HCEC 1CT (cell line): ENCODE measurements around the gene SLC7A4.
"Not testable (repeated sequence)": the region's sequence is repeated elsewhere in the genome, so short reads cannot be mapped to it uniquely, and the experiment has no call there.

Source experiments
- DNase-seq: peaks from one replicate; pipeline ENCODE4 v3.0.0-alpha.2; 2017

Gene SLC7A4

GRCh38 chr22:21014726-21015465 is 17.5 kb downstream of the SLC7A4 start, which contains the start of gene P2RX6:
Gene P2RX6, plus strand, starts transcription at chr22:21015165. Its CDS starts 10 bp downstream, at chr22:21015175.
- peak; percentile 5 for DNase-seq

GRCh38 chr22:21014202-21014725 is 18.1 kb downstream of the SLC7A4 start:
- DNase-seq = peak; percentile 87

- no peak for DNase-seq
Measured at GRCh38 chr22:21013657-21014201, 18.6 kb downstream of the SLC7A4 start.

DNA sequence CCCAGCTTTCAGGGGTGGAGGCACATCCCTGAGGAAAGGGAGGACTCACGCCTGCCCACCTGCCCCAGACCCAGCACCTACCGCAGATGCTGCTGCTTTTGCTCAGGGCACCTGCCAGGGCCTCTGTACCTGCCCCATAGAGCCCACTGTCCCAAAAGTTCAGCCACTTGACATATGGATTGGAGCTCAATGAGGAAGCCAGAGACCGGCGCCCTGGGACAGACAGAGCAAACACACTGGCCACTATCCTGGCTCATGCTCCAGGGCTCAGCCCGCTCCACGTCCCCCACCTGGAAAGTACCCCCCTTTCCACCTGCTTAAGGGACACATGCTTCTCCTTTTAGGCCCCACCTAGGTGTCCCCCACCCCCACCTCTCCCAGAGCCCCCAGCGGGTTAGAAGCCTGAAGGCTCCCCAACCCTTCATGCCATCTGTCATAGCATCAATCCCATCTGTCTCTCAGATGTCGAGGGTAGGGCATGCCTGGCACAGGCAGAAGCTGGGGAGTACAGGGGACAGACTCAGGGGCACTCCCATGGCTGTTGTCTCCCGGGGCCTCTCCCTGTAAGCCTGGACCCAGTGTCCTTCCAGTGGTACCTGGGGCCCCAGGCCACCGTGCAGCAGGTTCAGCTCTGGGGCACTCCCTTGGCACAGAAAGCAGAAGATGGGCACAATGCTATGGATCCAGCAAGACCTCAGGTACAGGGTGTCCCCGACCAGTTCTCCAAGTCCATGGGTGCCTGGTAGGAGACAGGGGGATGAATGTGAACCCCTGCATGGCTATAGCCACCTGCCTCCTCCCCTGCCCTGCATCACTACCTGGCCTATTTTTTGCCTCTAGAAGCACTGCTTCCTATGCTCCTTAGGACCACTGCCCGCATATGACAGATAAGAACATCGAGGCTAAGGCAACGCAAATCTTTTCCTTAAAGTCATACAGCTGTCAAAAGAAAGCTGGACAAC is 19.6 kb downstream of the SLC7A4 start:
- no peak for DNase-seq

- no peak for DNase-seq
Measured at GRCh38 chr22:21010426-21011113, 21.8 kb downstream of the SLC7A4 start.

- DNase-seq = peak; percentile 11
Measured at GRCh38 chr22:21009638-21010425, 22.5 kb downstream of the SLC7A4 start.

- not testable (repeated sequence) for DNase-seq
Measured at GRCh38 chr22:21009208-21009607, 23.2 kb downstream of the SLC7A4 start.

- DNase-seq = no peak
Measured at GRCh38 chr22:21003782-21004181, 28.6 kb downstream of the SLC7A4 start.

GRCh38 chr22:21001601-21002325 is 30.6 kb downstream of the SLC7A4 start, which contains the start of gene THAP7:
Gene THAP7, minus strand, starts transcription at chr22:21002118. Its CDS starts 207 bp downstream, at chr22:21001911.
- DNase-seq = peak; percentile 92

DNA sequence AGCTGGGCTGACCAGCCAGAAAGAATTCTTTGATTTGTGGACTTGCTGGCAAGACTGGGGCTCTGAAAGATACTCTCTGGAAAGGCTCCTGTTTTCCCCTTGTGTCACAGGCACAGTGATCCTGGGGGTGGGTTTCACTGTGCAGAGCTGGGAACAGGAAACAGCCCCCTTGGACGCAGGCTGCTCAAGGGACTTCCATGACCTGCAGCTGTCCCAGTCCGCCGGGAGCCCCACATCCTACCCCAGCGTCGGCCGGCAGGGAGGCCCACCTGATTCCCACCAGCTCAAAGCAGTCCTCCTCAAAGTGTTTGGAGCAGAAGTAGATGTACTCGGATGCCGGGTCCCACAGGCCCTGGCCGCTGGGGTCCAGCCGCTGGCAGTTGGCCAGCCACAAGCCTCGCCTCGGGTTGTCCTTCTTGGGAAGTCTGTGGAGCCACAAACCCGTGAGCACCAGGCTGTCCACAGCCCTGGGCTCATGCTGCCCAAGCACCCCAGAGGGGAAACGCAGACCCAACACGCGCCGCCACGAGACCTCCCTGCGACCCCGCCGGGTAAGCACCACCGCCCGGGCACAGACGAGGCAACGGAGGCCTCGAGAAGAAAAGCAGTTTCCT is 31.3 kb downstream of the SLC7A4 start:
- peak; percentile 1 for DNase-seq

- no peak for DNase-seq
Measured at GRCh38 chr22:21000207-21000986, 32.0 kb downstream of the SLC7A4 start.

- no peak for DNase-seq
Measured at GRCh38 chr22:20999350-21000206, 32.8 kb downstream of the SLC7A4 start.

DNA sequence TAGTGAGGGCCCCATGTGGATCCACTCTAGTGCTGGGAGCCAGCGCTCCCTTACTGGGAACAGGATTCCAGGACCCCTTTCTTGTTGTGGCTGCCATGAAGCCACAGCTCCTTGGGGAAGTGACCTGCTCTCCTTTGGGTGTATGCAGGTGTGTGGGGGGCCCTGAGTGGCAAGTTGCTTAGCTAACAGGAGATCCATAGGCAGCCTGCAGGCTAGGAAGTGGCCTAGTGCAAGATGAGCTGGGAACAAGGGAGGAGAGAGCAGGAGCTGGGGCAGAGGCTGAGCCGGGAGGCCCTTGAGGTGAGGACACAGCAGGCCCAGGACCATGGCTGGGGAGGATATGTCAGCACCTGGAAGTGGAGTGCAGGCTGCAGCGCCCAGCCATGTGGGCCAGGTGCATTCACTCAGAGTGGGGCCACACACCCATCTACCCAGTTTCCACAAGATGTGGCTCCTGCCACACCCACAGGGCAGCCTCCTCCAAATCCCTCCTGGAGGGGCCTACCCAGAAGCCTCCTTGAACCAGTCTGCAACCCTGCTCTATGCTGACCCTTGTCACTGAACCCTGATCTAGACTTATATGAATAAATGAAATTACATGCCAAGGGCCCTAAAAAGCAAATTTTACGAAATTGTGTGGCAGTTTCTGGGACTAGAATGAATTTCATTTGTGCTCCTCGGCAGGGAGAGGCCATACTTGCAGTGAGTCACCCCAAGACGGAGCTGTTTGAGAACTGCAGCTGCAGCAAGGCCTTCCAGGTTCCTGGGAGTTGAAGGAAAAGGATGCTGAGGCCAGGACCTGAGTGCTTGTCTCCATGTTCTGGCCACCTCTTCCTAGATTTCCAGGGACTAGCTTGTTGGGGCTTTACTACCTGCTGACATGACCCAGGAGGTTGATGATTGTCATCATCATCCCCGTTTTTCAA is 33.7 kb downstream of the SLC7A4 start:
- DNase-seq = peak; percentile 5

GRCh38 chr22:20997536-20998257 is 34.7 kb downstream of the SLC7A4 start:
- no peak for DNase-seq

DNA sequence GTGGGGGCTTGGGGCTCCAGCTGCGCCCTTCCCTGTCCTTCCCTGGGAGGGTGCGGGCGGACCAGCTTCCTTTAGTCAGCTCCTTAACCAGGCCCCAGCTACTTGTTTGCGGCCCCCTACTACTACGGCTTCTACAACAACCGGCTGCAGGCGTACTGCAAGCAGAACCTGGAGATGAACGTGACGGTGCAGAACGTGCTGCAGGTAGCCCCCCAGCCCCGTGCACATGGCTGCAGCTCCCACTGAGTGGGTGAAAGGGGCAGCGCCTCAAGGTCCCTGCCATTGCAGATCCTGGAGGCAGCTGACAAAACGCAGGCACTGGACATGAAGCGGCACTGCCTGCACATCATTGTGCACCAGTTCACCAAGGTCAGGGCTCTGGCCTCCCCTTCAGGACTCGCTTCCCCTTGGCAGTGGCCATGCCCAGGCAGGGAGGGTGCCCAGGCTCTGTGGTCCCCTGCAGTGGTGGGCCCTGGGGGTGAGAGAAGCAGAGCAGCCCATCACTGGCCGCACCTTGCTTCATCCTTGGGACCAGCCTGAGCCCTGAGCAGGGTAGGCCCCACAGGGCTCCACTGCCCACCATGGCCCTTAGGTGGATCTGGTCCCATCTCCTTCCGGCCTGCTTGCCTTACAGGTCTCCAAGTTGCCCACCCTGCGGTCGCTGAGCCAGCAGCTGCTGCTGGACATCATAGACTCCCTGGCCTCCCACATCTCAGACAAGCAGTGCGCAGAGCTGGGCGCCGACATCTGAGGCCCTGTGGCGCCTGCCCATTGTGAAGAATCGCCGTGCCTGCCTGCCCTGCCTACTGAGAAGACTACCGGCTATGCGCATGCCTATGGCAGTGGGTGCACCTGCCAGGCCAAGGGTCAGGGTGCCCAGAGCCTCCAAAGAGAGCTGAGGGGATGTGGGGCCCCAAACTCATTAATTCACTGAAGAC is 35.5 kb downstream of the SLC7A4 start:
- no peak for DNase-seq

- no peak for DNase-seq
Measured at GRCh38 chr22:20996031-20996410, 36.3 kb downstream of the SLC7A4 start.
